Pancreas (tissue), 10 donors: Measurements from ENCODE around the gene PRDM16. TPM values are rescaled to one million over a fixed set of nuclear protein-coding genes. Genes with fewer than 3 reads are reported as not detected.
A peak's percentile ranks its signal among the peaks of the same experiment; 100 is the strongest.

Source experiments
- ATAC-seq, 4 donors: fragments of 200-7000 bp; cut with Tn5 transposase; one replicate each; pipeline versions ENCODE4 v1.8.0 to v1.9.1; 2020; ENCODE audit warnings: mild to moderate bottlenecking in 4 of 4, moderate library complexity in 4 of 4
- DNase-seq, 6 donors: peaks; one replicate each; pipeline ENCODE4 v3.0.0-alpha.2; 2020
- FAIRE-seq: peaks from 2 replicates; lab custom pipeline; 2012; peaks lifted over from hg19 to GRCh38; lab: Jason Lieb, UNC
- H3K27ac ChIP-seq, 4 donors: fragments of 200-600 bp; sonication (generic); 1 replicate in 3 of 4; 2 replicates in 1 of 4; pipeline versions ENCODE4 v1.5.0 to v1.8.0; 2020
- H3K27me3 ChIP-seq, 4 donors: fragments of 200-600 bp; one replicate each; pipeline ENCODE4 v1.8.0; 2021
- H3K36me3 ChIP-seq, 3 donors: fragments of 200-600 bp; sonication (generic) in 1 of 3; one replicate each; pipeline versions ENCODE4 v1.5.0 to v1.8.0; 2020 to 2021
- H3K4me1 ChIP-seq, 3 donors: fragments of 200-600 bp; one replicate each; pipeline ENCODE4 v1.8.0; 2021
- H3K4me3 ChIP-seq, 4 donors: fragments of 200-600 bp; sonication (generic) in 2 of 4; one replicate each; pipeline versions ENCODE4 v1.5.0 to v1.8.0; 2020 to 2021
- H3K9me3 ChIP-seq, 4 donors: fragments of 200-600 bp; one replicate each; pipeline ENCODE4 v1.8.0; 2021
- WGBS, 2 donors: extraction: QIAGEN DNeasy Blood & Tissue Kit; methylation state at CpG; one replicate each; pipeline ENCODE4 v1.1.7; 2013; 5-methylcytosine and 5-hydroxymethylcytosine counted together
- intact Hi-C, 3 donors: fragments of 100-400 bp; cut with DNase I; formaldehyde crosslinking; loops; one replicate each; pipeline versions ENCODE4 v1.11.1 to v1.14.2; 2022
- polyA plus RNA-seq, 2 donors: library from polyadenylated mRNA; stranded (reverse); fragments of 200-250 nt; gene quantifications; one replicate each; pipeline ENCODE4 v1.2.3, GENCODE V29; 2013
- total RNA-seq, 6 donors: library from RNA; stranded (reverse); fragmentation: NEBNext Ultra II Directional in 4 of 6; extraction: Animal tissue kit (Norgen Biotek cat#: 25700) in 4 of 6; gene quantifications; one replicate each; pipeline versions ENCODE4 v1.2.1 to v1.2.4, GENCODE V29; 2021 to 2023
- TF ChIP-seq, protein P1 (sequence below), 4 donors: fragments of 200-600 bp; sonication (generic) in 3 of 4; IDR thresholded peaks; one replicate each; pipeline versions ENCODE4 v1.5.0 to v1.8.0; 2021; ENCODE audit warnings: antibody characterized with exemption in 4 of 4
- donor health status: healthy with polysubstance abuse.
- donor health status: DM: no; HTN: no; CAD: no; lungs with moderate emphysema.
- donor health status: DM: no; HTN: no; CAD: no.
- donor health status: control.
- donor health status: control.
- donor health status: Bipolar disorder and iron deficiency.
- donor health status: DM: yes; HTN: yes; CAD: no.
- donor health status: DM: no; HTN: no; CAD: no.
- donor health status: DM: no; HTN: no; CAD: no.
- donor health status: DM: yes; HTN: yes; CAD: no.

PRDM16 gene
- total and polyA plus RNA-seq, 8 donors: 6.6 to 19.2 (median 14.9) TPM

DNA sequence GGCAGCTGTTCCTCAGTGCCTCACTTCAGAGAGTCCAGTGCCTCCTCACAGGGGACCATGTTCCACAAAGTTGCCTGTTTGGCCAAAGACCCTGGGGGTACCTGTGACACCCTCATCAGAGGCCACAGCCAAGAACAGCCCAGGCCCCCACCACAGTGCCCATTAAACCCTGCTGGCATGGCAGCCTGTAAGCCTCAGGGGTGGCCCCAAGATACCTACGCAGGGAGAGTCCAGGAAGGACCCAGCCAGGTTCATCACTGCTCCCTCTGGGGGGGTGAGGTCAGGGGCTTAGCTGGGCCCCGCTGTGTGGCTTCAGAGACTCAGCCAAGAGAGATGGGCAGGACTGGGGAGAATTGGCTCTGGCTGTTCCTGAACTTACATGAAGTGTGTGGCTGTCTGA is 19.1 kb upstream of the PRDM16 start:
- Histone ChIP-seq H3K9me3 (no peaks in the 10 kb centered on the region), H3K27ac (no peak overlapping the region), H3K4me1 (no peaks in the 10 kb centered on the region), H3K36me3 (no peaks in the 10 kb centered on the region), H3K27me3 (no peaks in the 10 kb centered on the region), H3K4me3 (no peak overlapping the region)
- no peak for FAIRE-seq
- TF ChIP-seq, protein P1, sequence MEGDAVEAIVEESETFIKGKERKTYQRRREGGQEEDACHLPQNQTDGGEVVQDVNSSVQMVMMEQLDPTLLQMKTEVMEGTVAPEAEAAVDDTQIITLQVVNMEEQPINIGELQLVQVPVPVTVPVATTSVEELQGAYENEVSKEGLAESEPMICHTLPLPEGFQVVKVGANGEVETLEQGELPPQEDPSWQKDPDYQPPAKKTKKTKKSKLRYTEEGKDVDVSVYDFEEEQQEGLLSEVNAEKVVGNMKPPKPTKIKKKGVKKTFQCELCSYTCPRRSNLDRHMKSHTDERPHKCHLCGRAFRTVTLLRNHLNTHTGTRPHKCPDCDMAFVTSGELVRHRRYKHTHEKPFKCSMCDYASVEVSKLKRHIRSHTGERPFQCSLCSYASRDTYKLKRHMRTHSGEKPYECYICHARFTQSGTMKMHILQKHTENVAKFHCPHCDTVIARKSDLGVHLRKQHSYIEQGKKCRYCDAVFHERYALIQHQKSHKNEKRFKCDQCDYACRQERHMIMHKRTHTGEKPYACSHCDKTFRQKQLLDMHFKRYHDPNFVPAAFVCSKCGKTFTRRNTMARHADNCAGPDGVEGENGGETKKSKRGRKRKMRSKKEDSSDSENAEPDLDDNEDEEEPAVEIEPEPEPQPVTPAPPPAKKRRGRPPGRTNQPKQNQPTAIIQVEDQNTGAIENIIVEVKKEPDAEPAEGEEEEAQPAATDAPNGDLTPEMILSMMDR (IDR thresholded peaks at IDR 0.05): no peak
- no peak for ATAC-seq
- WGBS, 2 donors: 87 to 97% methylated on average over 2 of the region's 2 CpGs
- intact Hi-C loops: no loop called here
- peak in 2 of 6 donors; percentile 5 to 48 for DNase-seq

DNA sequence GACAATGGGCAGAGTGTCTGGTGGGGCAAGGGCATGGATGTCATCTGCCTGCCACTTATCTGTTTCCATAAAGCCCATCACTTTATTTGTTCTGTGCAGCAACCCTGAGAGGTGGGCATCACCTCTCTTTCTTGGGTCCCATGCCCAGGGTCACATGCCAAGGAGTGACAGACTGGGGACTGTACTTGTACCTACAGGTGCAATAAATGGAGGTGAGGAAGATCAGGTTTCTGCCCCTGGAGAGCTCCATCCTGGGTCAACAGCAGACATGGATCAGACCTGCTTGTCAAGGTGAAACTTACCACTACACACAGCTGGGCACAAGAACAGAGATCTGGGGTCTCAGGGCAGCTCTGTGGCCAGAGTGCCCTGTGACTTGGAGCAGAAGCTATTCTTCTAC is 18.4 kb upstream of the PRDM16 start:
- Histone ChIP-seq H3K27me3 (no peaks in the 10 kb centered on the region), H3K4me1 (no peaks in the 10 kb centered on the region), H3K9me3 (no peaks in the 10 kb centered on the region), H3K4me3 (no peak overlapping the region), H3K36me3 (no peaks in the 10 kb centered on the region), H3K27ac (no peak overlapping the region)
- no peak for ATAC-seq
- intact Hi-C loops: no loop called here
- TF ChIP-seq, protein P1 (IDR thresholded peaks at IDR 0.05): no peak
- FAIRE-seq: no peak
- no peak for DNase-seq

DNA sequence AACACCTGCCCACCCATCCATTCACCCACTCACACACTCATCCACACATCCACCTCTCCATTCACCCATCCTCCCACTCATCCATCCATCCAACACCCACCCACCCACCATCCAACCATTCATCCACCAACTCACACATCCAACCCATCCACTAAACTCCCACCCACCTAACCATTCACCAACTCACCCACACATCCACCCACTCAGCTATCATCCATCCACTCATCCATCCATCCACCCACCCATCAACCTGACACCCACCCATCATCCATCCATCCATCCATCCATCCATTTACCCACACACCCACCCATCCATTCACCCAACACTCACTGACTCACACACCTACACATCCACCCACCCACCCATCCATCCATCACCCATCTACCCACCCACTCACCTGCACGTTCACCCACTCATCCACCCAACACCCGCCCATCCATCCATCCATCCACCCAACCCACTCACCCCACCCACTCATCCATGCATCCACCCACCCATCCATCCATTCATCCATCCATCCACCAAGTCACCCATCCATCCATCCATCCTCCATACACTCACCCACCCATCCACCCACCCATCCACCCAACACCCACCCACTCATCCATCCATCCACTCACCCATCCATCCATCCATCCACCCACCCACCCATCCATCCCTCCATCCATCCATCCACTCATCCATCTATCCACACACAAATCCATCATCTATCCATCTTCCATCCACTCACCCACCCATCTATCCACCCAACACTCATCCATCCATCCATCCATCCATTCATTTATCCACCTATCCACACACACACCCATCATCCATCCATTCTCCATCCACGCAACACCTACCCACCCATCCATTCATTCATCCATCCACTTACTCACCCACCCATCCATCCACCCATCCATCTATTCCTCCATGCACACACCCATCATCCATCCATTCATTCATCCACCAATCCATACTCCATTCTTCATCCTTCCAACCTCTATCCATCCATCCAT is 17.4 kb upstream of the PRDM16 start:
- DNase-seq (peak in 2 of 6 donors; percentile 5 to 8), ATAC-seq (no peak), FAIRE-seq (no peak)
- no peak overlapping the region for H3K4me3 ChIP-seq
- intact Hi-C loops: no loop called here
- no peaks in the 10 kb centered on the region for H3K27me3 ChIP-seq
- H3K9me3 ChIP-seq: no peaks in the 10 kb centered on the region
- no peaks in the 10 kb centered on the region for H3K4me1 ChIP-seq
- no peak overlapping the region for H3K27ac ChIP-seq
- WGBS, 2 donors: 74 to 76% methylated on average over 3 of the region's 3 CpGs
- no peaks in the 10 kb centered on the region for H3K36me3 ChIP-seq
- TF ChIP-seq, protein P1 (IDR thresholded peaks at IDR 0.05): no peak

DNA sequence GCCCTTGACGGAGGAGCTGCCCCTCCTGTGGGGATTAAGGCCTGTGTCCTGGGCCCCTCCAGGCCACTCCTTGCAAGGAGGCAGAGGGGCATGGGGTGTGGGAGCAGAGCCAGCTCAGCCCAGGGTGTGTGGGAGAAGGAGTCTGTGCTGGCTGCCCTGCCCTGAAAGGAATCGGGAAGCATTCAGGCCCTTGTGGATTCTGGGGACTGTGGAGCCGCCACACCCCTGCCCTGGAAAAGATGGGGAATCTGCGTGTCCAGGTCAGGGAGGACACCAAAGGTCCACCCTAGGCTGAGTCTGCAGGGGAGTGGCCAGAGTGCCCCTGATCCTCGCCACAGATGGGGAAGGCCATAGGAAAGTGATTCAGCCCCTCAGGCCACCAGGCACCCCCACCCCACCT is 16.5 kb upstream of the PRDM16 start:
- no peaks in the 10 kb centered on the region for H3K36me3 ChIP-seq
- H3K4me1 ChIP-seq: no peaks in the 10 kb centered on the region
- intact Hi-C loops: no loop called here
- ATAC-seq: no peak
- WGBS, 2 donors: 82 to 98% methylated on average over 5 of the region's 5 CpGs
- peak in 4 of 6 donors; percentile 2 to 31 (median 14) for DNase-seq
- H3K4me3 ChIP-seq: no peak overlapping the region
- TF ChIP-seq, protein P1 (IDR thresholded peaks at IDR 0.05): no peak
- H3K27ac ChIP-seq: no peak overlapping the region
- no peaks in the 10 kb centered on the region for H3K9me3 ChIP-seq
- no peaks in the 10 kb centered on the region for H3K27me3 ChIP-seq
- FAIRE-seq: no peak
